Panc1 (cell line): ENCODE results near the gene BTBD19. TPM values are rescaled to one million over a fixed set of nuclear protein-coding genes. Genes with fewer than 3 reads are reported as not detected.

ENCODE experiments used
- ATAC-seq: fragments of 200-7000 bp; cut with Tn5 transposase; 2 replicates; pipeline ENCODE4 v1.9.1; 2020; ENCODE audit warnings: mild to moderate bottlenecking, moderate library complexity
- BruUV-seq: library from RNA; stranded (reverse); fragments of 400-500 nt; replicated peaks from 2 replicates; lab custom pipeline; 2021; lab: Mats Ljungman, UMichigan
- CTCF ChIA-PET: fragments of 300-600 bp; sonication (Branson Sonifier 250); formaldehyde crosslinking; loops from one replicate; lab custom pipeline; 2022; ENCODE audit warnings: antibody characterized with exemption; lab: Charles Lee
- POLR2A ChIA-PET: fragments of 300-600 bp; sonication (Branson Sonifier 250); formaldehyde crosslinking; loops from one replicate; lab custom pipeline; 2022; ENCODE audit warnings: antibody characterized with exemption; lab: Charles Lee
- DNase-seq: peaks from one replicate; pipeline ENCODE4 v3.0.0-alpha.2; 2010; ENCODE audit warnings: low read depth, low spot score
- H3K27ac ChIP-seq: 2 replicates; pipeline ENCODE4 v1.5.1; 2011; ENCODE audit warnings: mild to moderate bottlenecking, low read length, inconsistent platforms
- H3K27me3 ChIP-seq: fragments of 200-500 bp; sonication (Bioruptor generic); 2 replicates; pipeline ENCODE4 v1.6.0; 2014; ENCODE audit warnings: low read length, inconsistent platforms; ENCODE audit not compliant: control insufficient read depth, insufficient read depth
- H3K36me3 ChIP-seq: fragments of 200-500 bp; sonication (Bioruptor generic); 2 replicates; pipeline ENCODE4 v1.5.1; 2014; ENCODE audit warnings: inconsistent platforms, mild to moderate bottlenecking, low read length, moderate library complexity; ENCODE audit not compliant: control insufficient read depth, insufficient read depth
- H3K4me1 ChIP-seq: 2 replicates; pipeline ENCODE4 v1.5.1; 2011; ENCODE audit warnings: inconsistent platforms, mild to moderate bottlenecking, low read length, moderate library complexity; ENCODE audit not compliant: control insufficient read depth, insufficient read depth
- H3K4me3 ChIP-seq, 2 experiments: 2 replicates each; pipeline ENCODE4 v1.5.1; 2011 to 2012; ENCODE audit warnings: low read depth in 2 of 2, low read length in 2 of 2, mild to moderate bottlenecking in 2 of 2, inconsistent platforms in 1 of 2, moderate library complexity in 1 of 2
- H3K9me3 ChIP-seq: fragments of 200-500 bp; sonication (Bioruptor generic); 2 replicates; pipeline ENCODE4 v1.5.1; 2014; ENCODE audit warnings: low read depth, mild to moderate bottlenecking, inconsistent platforms, low read length, moderate library complexity; ENCODE audit not compliant: control insufficient read depth, insufficient read depth
- CTCF ChIP-seq: fragments of 450-650 bp; IDR thresholded peaks from 2 replicates; pipeline ENCODE4 v1.5.1; 2017; ENCODE audit warnings: mild to moderate bottlenecking
- POLR2AphosphoS5 ChIP-seq: IDR thresholded peaks from 2 replicates; pipeline ENCODE4 v1.6.1; 2012; ENCODE audit warnings: mild to moderate bottlenecking, low read depth, low read length, moderate library complexity
- REST ChIP-seq, 2 experiments: IDR thresholded peaks; 2 replicates each; pipeline ENCODE4 v1.6.1; 2011 to 2012; ENCODE audit warnings: low read depth in 2 of 2, control low read depth in 1 of 2, low read length in 1 of 2, mild to moderate bottlenecking in 1 of 2, moderate library complexity in 1 of 2; ENCODE audit not compliant: insufficient read depth in 1 of 2
- SIN3A ChIP-seq: IDR thresholded peaks from 2 replicates; pipeline ENCODE4 v1.6.1; 2012; ENCODE audit warnings: low read depth, mild to moderate bottlenecking, low read length, moderate library complexity, borderline replicate concordance; ENCODE audit not compliant: insufficient read depth
- TCF7L2 ChIP-seq: IDR thresholded peaks from 2 replicates; pipeline ENCODE4 v1.6.1; 2011; ENCODE audit warnings: mild to moderate bottlenecking, low read depth, low read length, inconsistent platforms
- in situ Hi-C: cut with HindIII; loops from 2 replicates; pipeline ENCODE4 v1.10.0; 2016; ENCODE audit warnings: low sequenced_read_pairs, low pct_unique_long_range_greater_than_20kb
- intact Hi-C: fragments of 100-400 bp; cut with micrococcal nuclease; formaldehyde crosslinking; loops from one replicate; pipeline ENCODE4 v1.10.0; 2022; ENCODE audit not compliant: unreplicated experiment
- total RNA-seq: library from RNA; stranded (reverse); gene quantifications from one replicate; pipeline ENCODE4 v1.2.1, GENCODE V29; 2021; ENCODE audit not compliant: unreplicated experiment

The BTBD19 gene
- total RNA-seq, 1 experiment from 2014 or later = 2.6 TPM

- no peak for TF ChIP-seq POLR2AphosphoS5
Measured at GRCh38 chr1:44802306-44803061, 5.8 kb upstream of the BTBD19 start (continued).

GRCh38 chr1:44803062-44803311 lies 5.3 kb upstream of the BTBD19 start:
- no peak overlapping the region for H3K4me3 ChIP-seq
- in situ Hi-C loops (no loop called here), intact Hi-C loops (no loop called here)
- no peaks in the 10 kb centered on the region; the same call in 1 of the 2 replicates for H3K36me3 ChIP-seq
- DNase-seq = no peak
- BruUV-seq = no TSS peak
- TF ChIP-seq REST (IDR thresholded peaks at IDR 0.05; ENCODE audit: insufficient read depth in 1 of 2, low read depth in 2 of 2, low read length in 1 of 2) = no peak
- no peak for TF ChIP-seq SIN3A
- no peak for TF ChIP-seq TCF7L2
- TF ChIP-seq POLR2AphosphoS5 = no peak
- TF ChIP-seq CTCF = no peak
- POLR2A ChIA-PET = no interaction called here
- CTCF ChIA-PET = no interaction called here
- no peaks in the 10 kb centered on the region for H3K27me3 ChIP-seq
- ATAC-seq = no peak
- peaks cover 37% of the 10 kb centered on the region for H3K4me1 ChIP-seq
- H3K27ac ChIP-seq = no peak overlapping the region
- no peaks in the 10 kb centered on the region for H3K9me3 ChIP-seq

GRCh38 chr1:44803312-44804095 lies 4.8 kb upstream of the BTBD19 start:
- Histone ChIP-seq H3K9me3 (no peaks in the 10 kb centered on the region), H3K4me3 (no peak overlapping the region), H3K27ac (no peak overlapping the region), H3K36me3 (no peaks in the 10 kb centered on the region; the same call in 1 of the 2 replicates), H3K4me1 (peaks cover 39% of the 10 kb centered on the region), H3K27me3 (no peaks in the 10 kb centered on the region)
- ChIA-PET POLR2A (no interaction called here), CTCF (no interaction called here)
- ATAC-seq = no peak
- no TSS peak for BruUV-seq
- intact Hi-C loops = no loop called here
- no peak for TF ChIP-seq SIN3A
- no peak for TF ChIP-seq CTCF
- TF ChIP-seq POLR2AphosphoS5 = no peak
- no peak for TF ChIP-seq TCF7L2
- no peak for TF ChIP-seq REST (IDR thresholded peaks at IDR 0.05; ENCODE audit: insufficient read depth in 1 of 2, low read depth in 2 of 2, low read length in 1 of 2)
- DNase-seq = no peak
- in situ Hi-C loops = no loop called here
